HepG2 (cell line): Measurements from ENCODE around the gene ASCC2. TPM values are rescaled to one million over a fixed set of nuclear protein-coding genes. Genes with fewer than 3 reads are reported as not detected.

ENCODE experiments used
- AGO1 ChIP-seq: fragments of 200-400 bp; formaldehyde crosslinking; IDR thresholded peaks from 2 replicates; pipeline ENCODE4 v1.6.1; 2017; ENCODE audit warnings: mild to moderate bottlenecking, low read depth, low read length, moderate library complexity; ENCODE audit not compliant: poor library complexity, severe bottlenecking
- HNRNPH1 ChIP-seq: fragments of 200-400 bp; formaldehyde crosslinking; optimal IDR thresholded peaks from 2 replicates; pipeline ENCODE3; 2017; ENCODE audit warnings: mild to moderate bottlenecking, low read depth, low read length
- PHF21A ChIP-seq: sonication (generic); formaldehyde crosslinking; IDR thresholded peaks from 2 replicates; pipeline ENCODE4 v1.5.0; 2020; ENCODE audit warnings: mild to moderate bottlenecking, missing genetic modification reagents
- POLR2A ChIP-seq, 2 experiments: IDR thresholded peaks; 2 replicates each; pipeline ENCODE4 v1.6.1; 2011; ENCODE audit warnings: low read depth in 2 of 2, low read length in 2 of 2, mild to moderate bottlenecking in 1 of 2, moderate library complexity in 1 of 2; ENCODE audit not compliant: insufficient read depth in 1 of 2
- POLR2G ChIP-seq: fragments of 200-400 bp; formaldehyde crosslinking; IDR thresholded peaks from 2 replicates; pipeline ENCODE4 v1.6.1; 2018; ENCODE audit warnings: mild to moderate bottlenecking, low read depth, low read length, moderate library complexity
- RAD21 ChIP-seq: fragments of 450-650 bp; formaldehyde crosslinking; IDR thresholded peaks from 2 replicates; pipeline ENCODE4 v1.5.0; 2020; ENCODE audit warnings: mild to moderate bottlenecking
- RCOR2 ChIP-seq: IDR thresholded peaks from 2 replicates; pipeline ENCODE4 v1.6.1; 2016; ENCODE audit warnings: missing biosample characterization, missing genetic modification reagents
- RFX5 ChIP-seq: IDR thresholded peaks from 2 replicates; pipeline ENCODE4 v1.6.1; 2011; ENCODE audit warnings: low read depth, low read length, improper control_type of control experiment
- SAP130 ChIP-seq: IDR thresholded peaks from 2 replicates; pipeline ENCODE4 v1.6.1; 2016; ENCODE audit warnings: low read depth
- SKI ChIP-seq: fragments of 450-650 bp; IDR thresholded peaks from one replicate; pipeline ENCODE4 v1.6.1; 2018; ENCODE audit warnings: mild to moderate bottlenecking; ENCODE audit not compliant: partially characterized antibody
- TBP ChIP-seq: sonication (generic); formaldehyde crosslinking; IDR thresholded peaks from 2 replicates; pipeline ENCODE4 v1.5.0; 2020; ENCODE audit warnings: missing genetic modification reagents
- ZKSCAN8 ChIP-seq: IDR thresholded peaks from 2 replicates; pipeline ENCODE4 v1.6.1; 2016; ENCODE audit warnings: borderline replicate concordance, missing genetic modification reagents, missing compliant biosample characterization
- ZNF274 ChIP-seq: sonication (generic); formaldehyde crosslinking; IDR thresholded peaks from 2 replicates; pipeline ENCODE4 v1.5.1; 2020; ENCODE audit warnings: mild to moderate bottlenecking, missing genetic modification reagents
- ZNF441 ChIP-seq: sonication (generic); formaldehyde crosslinking; IDR thresholded peaks from 2 replicates; pipeline ENCODE4 v1.7.0; 2021; ENCODE audit warnings: missing genetic modification reagents, borderline replicate concordance
- ZNF773 ChIP-seq: sonication (generic); formaldehyde crosslinking; IDR thresholded peaks from 2 replicates; pipeline ENCODE4 v1.4.0; 2020; ENCODE audit warnings: missing genetic modification reagents, borderline replicate concordance
- ZNF775 ChIP-seq: sonication (generic); formaldehyde crosslinking; IDR thresholded peaks from 2 replicates; pipeline ENCODE4 v1.4.0; 2020; ENCODE audit warnings: missing genetic modification reagents, mild to moderate bottlenecking, moderate library complexity, borderline replicate concordance
- ZNF883 ChIP-seq: sonication (generic); formaldehyde crosslinking; IDR thresholded peaks from 2 replicates; pipeline ENCODE4 v1.5.1; 2020; ENCODE audit warnings: mild to moderate bottlenecking, missing genetic modification reagents; ENCODE audit errors: not compliant biosample characterization
- polyA plus RNA-seq, 8 experiments: library from polyadenylated mRNA; depleted of rRNA in 3 of 8; stranded (reverse) in 7 of 8; unstranded in 1 of 8; fragments of >200 nt; fragmentation: Illumina TruSeq in 4 of 8; extraction: Trizol in 4 of 8; gene quantifications; 2 replicates each; pipeline versions ENCODE4 v1.2.1 to v1.2.3, GENCODE V29; 2011 to 2016; ENCODE audit warnings: low read depth in 4 of 8, missing spikeins in 1 of 8, mixed read lengths in 1 of 8; ENCODE audit not compliant: insufficient read depth in 1 of 8
- total RNA-seq, 5 experiments: library from RNA; depleted of rRNA; stranded (reverse); fragments of >200 nt; fragmentation: Illumina TruSeq; extraction: Trizol; gene quantifications; 2 replicates each; pipeline ENCODE4 v1.2.3, GENCODE V29; 2016; ENCODE audit warnings: low read depth in 1 of 5
- TF ChIP-seq, protein P1 (sequence below): sonication (generic); formaldehyde crosslinking; IDR thresholded peaks from 2 replicates; pipeline ENCODE4 v1.4.0; 2020; ENCODE audit warnings: mild to moderate bottlenecking, missing genetic modification reagents
- TF ChIP-seq, protein P2 (sequence below): sonication (generic); formaldehyde crosslinking; IDR thresholded peaks from 2 replicates; pipeline ENCODE4 v1.8.0; 2022; ENCODE audit warnings: mild to moderate bottlenecking, missing genetic modification reagents, moderate library complexity
- TF ChIP-seq, protein P3 (sequence below): IDR thresholded peaks from 2 replicates; pipeline ENCODE4 v1.6.1; 2016; ENCODE audit warnings: missing compliant biosample characterization, missing genetic modification reagents, borderline replicate concordance

Gene ASCC2
- total and polyA plus RNA-seq, 2 of the 13 experiments (the other 11 are each of a cell fraction or from before 2014, with no cell fraction given): 26.2 to 26.3 TPM

DNA sequence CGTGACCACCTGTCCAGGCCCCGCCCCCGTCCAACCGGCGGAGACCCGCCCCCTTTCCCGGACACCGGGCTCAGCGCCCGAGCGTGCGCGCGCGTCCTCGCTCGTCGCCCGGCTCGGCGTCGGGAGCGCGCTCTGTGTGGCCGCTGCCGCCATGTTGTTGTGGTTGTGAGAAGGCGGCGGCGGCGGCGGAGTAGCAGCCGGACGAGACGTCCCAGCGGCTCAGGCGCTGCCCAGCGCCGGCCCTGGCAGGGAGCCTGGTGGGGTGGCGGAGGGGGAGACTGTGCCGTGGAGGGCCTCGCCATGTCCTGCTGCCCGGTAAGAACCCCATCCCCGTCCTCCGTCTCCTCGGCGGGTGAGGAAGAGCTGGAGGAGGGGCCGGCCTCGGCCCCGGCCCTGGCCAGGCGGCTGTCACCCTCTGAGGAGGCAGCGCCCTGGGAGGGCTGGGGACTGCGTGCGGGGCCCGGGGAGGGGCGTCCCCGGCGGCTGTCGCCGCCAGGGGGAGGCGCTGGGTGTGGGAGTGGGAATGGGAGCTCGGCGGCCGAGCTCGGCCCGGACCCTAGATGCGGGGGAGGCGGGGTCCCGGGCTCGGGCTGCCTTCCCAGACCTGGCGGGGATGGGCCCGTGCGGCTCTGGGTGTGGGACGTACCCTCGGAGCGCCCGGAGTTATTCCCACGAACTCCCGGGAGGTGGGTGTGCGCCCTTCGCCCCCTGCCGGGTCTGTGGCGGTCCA is 45.1 kb upstream of the ASCC2 start, which contains the start of gene MTMR3 (continued):
- TF ChIP-seq PHF21A (CRISPR knock-in tag) (peak; percentile 58), HNRNPH1 (no peak), ZNF441 (CRISPR knock-in tag) (no peak), ZNF775 (CRISPR knock-in tag) (no peak), TBP (no peak), RFX5 (no peak), ZNF773 (peak; percentile 26; the same call in 1 of the 2 replicates), SAP130 (CRISPR knock-in tag) (peak; percentile 69), RCOR2 (CRISPR knock-in tag) (no peak), RAD21 (CRISPR knock-in tag) (peak; percentile 70), AGO1 (peak; percentile 30), ZNF883 (CRISPR knock-in tag) (peak; percentile 20), POLR2A (IDR thresholded peaks at IDR 0.05; ENCODE audit: insufficient read depth in 1 of 2, low read depth in 2 of 2, low read length in 2 of 2) (peak; percentile 60 to 81), ZKSCAN8 (CRISPR knock-in tag) (no peak), POLR2G (peak; percentile 82), ZNF274 (CRISPR knock-in tag) (no peak), SKI (peak; percentile 61)
- TF ChIP-seq, protein P1, sequence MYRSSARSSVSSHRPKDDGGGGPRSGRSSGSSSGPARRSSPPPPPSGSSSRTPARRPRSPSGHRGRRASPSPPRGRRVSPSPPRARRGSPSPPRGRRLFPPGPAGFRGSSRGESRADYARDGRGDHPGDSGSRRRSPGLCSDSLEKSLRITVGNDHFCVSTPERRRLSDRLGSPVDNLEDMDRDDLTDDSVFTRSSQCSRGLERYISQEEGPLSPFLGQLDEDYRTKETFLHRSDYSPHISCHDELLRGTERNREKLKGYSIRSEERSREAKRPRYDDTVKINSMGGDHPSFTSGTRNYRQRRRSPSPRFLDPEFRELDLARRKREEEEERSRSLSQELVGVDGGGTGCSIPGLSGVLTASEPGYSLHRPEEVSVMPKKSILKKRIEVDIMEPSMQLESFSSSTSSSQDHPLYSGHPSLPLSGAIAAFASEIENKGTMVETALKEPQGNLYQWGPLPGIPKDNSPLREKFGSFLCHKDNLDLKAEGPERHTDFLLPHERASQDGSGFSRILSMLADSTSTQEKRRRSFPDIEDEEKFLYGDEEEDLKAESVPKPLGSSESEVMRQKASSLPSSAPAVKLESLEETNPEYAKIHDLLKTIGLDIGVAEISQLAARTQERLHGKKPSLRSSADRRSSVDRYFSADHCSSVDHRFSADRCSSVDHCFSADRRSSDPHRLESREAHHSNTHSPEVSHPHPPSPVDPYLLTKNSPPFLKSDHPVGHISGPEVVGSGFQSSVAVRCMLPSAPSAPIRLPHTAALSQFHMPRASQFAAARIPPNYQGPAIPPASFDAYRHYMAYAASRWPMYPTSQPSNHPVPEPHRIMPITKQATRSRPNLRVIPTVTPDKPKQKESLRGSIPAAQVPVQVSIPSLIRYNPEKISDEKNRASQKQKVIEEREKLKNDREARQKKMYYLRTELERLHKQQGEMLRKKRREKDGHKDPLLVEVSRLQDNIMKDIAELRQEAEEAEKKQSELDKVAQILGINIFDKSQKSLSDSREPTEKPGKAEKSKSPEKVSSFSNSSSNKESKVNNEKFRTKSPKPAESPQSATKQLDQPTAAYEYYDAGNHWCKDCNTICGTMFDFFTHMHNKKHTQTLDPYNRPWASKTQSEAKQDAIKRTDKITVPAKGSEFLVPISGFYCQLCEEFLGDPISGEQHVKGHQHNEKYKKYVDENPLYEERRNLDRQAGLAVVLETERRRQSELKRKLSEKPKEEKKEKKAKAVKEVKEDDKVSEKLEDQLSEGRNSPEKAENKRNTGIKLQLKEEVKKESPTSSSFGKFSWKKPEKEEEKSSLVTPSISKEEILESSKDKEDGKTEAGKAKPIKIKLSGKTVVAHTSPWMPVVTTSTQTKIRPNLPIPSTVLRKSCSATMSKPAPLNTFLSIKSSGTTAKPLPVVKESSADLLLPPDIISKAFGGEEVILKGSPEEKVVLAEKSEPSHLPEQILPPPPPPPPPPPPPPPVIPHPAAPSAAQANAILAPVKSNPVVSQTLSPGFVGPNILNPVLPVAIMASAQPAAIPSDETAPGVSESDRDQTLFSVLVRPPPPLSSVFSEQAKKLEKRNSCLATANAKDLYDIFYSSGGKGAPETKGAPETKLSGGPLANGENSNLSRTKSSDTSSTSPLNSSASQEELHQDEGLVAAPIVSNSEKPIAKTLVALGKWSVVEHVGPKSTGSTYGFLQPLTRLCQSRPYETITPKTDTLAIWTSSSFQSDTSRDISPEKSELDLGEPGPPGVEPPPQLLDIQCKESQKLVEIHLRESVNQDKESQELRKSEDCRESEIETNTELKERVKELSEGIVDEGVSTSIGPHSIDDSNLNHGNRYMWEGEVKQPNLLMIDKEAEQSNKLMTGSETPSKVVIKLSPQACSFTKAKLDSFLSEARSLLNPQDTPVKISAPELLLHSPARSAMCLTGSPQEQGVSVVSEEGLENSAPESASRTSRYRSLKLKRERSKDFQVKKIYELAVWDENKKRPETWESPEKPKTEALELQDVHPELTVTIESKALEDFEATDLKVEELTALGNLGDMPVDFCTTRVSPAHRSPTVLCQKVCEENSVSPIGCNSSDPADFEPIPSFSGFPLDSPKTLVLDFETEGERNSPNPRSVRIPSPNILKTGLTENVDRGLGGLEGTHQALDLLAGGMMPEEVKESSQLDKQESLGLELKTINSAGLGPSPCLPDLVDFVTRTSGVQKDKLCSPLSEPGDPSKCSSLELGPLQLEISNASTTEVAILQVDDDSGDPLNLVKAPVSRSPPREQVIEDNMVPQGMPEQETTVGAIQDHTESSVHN (CRISPR knock-in tag): no peak; the same call in 1 of the 2 replicates
- TF ChIP-seq, protein P2, sequence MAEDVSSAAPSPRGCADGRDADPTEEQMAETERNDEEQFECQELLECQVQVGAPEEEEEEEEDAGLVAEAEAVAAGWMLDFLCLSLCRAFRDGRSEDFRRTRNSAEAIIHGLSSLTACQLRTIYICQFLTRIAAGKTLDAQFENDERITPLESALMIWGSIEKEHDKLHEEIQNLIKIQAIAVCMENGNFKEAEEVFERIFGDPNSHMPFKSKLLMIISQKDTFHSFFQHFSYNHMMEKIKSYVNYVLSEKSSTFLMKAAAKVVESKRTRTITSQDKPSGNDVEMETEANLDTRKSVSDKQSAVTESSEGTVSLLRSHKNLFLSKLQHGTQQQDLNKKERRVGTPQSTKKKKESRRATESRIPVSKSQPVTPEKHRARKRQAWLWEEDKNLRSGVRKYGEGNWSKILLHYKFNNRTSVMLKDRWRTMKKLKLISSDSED (CRISPR knock-in tag): no peak
- TF ChIP-seq, protein P3, sequence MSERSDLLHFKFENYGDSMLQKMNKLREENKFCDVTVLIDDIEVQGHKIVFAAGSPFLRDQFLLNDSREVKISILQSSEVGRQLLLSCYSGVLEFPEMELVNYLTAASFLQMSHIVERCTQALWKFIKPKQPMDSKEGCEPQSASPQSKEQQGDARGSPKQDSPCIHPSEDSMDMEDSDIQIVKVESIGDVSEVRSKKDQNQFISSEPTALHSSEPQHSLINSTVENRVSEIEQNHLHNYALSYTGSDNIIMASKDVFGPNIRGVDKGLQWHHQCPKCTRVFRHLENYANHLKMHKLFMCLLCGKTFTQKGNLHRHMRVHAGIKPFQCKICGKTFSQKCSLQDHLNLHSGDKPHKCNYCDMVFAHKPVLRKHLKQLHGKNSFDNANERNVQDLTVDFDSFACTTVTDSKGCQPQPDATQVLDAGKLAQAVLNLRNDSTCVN (CRISPR knock-in tag): no peak; the same call in 1 of the 2 replicates
